Measurements from ENCODE around the gene KLHL15.

DNA sequence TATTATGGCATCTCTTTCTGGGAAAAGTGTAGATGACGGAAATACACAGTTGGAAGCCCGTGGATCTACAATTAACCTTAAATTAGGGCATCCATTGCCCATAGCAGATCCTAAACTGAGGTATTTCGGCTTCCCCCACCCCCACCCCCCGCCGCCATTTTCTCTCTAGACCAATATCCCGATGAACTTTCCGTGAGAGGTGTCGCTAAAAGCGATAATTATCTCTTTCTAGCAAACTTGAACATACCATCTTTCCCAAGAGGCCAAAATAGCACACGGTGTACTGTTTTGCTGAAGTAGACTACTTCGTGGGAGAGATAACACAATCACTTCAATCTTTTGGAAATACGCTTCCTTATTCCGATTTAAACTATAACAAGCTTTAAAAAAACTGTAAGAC lies 554 bp downstream of the KLHL15 start:
- TF ChIP-seq EP300 (IDR thresholded peaks at IDR 0.05; ENCODE audit: low read depth), result no peak
- TF ChIP-seq CTCF (IDR thresholded peaks at IDR 0.05), result no peak
- TF ChIP-seq POLR2A (IDR thresholded peaks at IDR 0.05), result no peak
